ENCODE measurements around the gene RXRA.

The RXRA gene

DNA sequence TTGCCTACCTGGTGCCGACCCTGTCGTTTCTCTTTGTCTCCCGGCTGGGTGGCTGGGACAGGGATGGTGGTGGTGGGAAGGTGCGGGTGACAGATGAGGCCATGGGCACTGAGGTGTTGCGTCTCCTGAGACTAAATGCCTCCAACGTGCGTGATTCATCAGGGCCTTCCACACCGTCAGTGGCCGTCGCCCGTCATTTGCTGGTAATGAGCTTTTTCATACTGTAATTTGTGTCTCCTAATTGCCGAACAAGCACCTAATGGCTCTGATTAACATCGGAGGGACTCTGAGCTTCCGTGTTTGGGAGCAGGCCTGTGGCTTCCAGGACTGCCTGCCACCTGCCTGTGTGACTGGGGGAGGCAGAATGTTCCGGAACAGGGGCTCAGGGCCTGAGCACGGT lies 35.2 kb downstream of the RXRA start:
- Histone ChIP-seq H3K79me2 (ENCODE audit: insufficient read depth, low read length) (no peaks in the 10 kb centered on the region), H3K4me1 (ENCODE audit: insufficient read depth, low read length, severe bottlenecking) (no peaks in the 10 kb centered on the region)
- TF ChIP-seq, protein P1, sequence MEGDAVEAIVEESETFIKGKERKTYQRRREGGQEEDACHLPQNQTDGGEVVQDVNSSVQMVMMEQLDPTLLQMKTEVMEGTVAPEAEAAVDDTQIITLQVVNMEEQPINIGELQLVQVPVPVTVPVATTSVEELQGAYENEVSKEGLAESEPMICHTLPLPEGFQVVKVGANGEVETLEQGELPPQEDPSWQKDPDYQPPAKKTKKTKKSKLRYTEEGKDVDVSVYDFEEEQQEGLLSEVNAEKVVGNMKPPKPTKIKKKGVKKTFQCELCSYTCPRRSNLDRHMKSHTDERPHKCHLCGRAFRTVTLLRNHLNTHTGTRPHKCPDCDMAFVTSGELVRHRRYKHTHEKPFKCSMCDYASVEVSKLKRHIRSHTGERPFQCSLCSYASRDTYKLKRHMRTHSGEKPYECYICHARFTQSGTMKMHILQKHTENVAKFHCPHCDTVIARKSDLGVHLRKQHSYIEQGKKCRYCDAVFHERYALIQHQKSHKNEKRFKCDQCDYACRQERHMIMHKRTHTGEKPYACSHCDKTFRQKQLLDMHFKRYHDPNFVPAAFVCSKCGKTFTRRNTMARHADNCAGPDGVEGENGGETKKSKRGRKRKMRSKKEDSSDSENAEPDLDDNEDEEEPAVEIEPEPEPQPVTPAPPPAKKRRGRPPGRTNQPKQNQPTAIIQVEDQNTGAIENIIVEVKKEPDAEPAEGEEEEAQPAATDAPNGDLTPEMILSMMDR (IDR thresholded peaks at IDR 0.05; ENCODE audit: low read length): no peak
- no peak for TF ChIP-seq EZH2 (IDR thresholded peaks at IDR 0.05; ENCODE audit: borderline replicate concordance, low read length)

DNA sequence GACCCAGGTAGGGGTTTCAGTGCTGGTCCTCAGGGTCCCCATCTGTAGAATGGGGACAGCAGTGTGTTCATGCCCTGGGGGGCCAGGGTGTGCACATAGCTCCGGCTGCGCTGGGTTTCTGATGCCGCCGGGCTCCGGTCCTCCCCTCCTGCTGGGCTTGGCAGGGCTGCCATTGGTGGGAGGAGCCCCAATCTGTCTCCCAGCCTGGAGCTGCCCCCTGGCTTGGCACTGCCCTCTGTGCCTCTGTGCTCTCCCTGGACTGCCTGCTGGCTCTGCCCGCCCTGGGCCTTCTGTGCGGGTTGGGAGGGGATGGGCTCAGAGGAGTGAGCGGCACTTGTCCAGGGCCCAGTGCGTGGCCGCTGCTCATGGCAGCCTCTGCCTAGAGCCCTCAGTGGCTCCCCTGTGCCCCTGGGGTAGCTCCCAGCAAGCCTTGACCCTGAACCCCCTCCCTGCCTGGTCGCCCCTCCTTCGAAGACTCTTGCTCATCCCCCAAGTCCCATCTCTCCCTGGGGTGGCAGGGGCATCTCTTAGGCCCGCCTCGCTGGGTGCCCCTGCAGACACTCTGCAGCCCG lies 35.7 kb downstream of the RXRA start:
- H3K4me2 ChIP-seq (ENCODE audit: low read length): no peak overlapping the region
- H3K4me3 ChIP-seq (ENCODE audit: low read depth, low read length, poor library complexity, severe bottlenecking): no peak overlapping the region
- H3K9ac ChIP-seq (ENCODE audit: low read length): no peak overlapping the region
- TF ChIP-seq, protein P1 (IDR thresholded peaks at IDR 0.05; ENCODE audit: low read length): no peak
- TF ChIP-seq EZH2 (IDR thresholded peaks at IDR 0.05; ENCODE audit: borderline replicate concordance, low read length): no peak
- no peaks in the 10 kb centered on the region for H3F3A ChIP-seq (ENCODE audit: insufficient read depth, low read length)
- no peaks in the 10 kb centered on the region for H3K79me2 ChIP-seq (ENCODE audit: insufficient read depth, low read length)
- H3K27me3 ChIP-seq (ENCODE audit: insufficient read depth, low read length): peaks cover 10% of the 10 kb centered on the region
- H3K9me2 ChIP-seq (ENCODE audit: low read depth, low read length): no peaks in the 10 kb centered on the region
- H3K36me3 ChIP-seq (ENCODE audit: insufficient read depth, low read length): no peaks in the 10 kb centered on the region
- no peak overlapping the region for H2AFZ ChIP-seq (ENCODE audit: low read length)
- H3K27ac ChIP-seq (ENCODE audit: low read depth, low read length, poor library complexity, severe bottlenecking): no peak overlapping the region
- H3K9me3 ChIP-seq (ENCODE audit: low read length): no peaks in the 10 kb centered on the region
- no peaks in the 10 kb centered on the region for H3K4me1 ChIP-seq (ENCODE audit: insufficient read depth, low read length, severe bottlenecking)
- no peaks in the 10 kb centered on the region for H4K20me1 ChIP-seq (ENCODE audit: insufficient read depth, low read length)

More for the DNA sequence above, 35.2 kb downstream of the RXRA start:
- Histone ChIP-seq H3K36me3 (ENCODE audit: insufficient read depth, low read length) (no peaks in the 10 kb centered on the region), H3F3A (ENCODE audit: insufficient read depth, low read length) (no peaks in the 10 kb centered on the region), H3K4me3 (ENCODE audit: low read depth, low read length, poor library complexity, severe bottlenecking) (no peak overlapping the region), H3K27ac (ENCODE audit: low read depth, low read length, poor library complexity, severe bottlenecking) (no peak overlapping the region), H4K20me1 (ENCODE audit: insufficient read depth, low read length) (no peaks in the 10 kb centered on the region), H2AFZ (ENCODE audit: low read length) (no peak overlapping the region), H3K4me2 (ENCODE audit: low read length) (no peak overlapping the region), H3K27me3 (ENCODE audit: insufficient read depth, low read length) (peaks cover 10% of the 10 kb centered on the region), H3K9ac (ENCODE audit: low read length) (no peak overlapping the region), H3K9me3 (ENCODE audit: low read length) (no peaks in the 10 kb centered on the region), H3K9me2 (ENCODE audit: low read depth, low read length) (no peaks in the 10 kb centered on the region)

DNA sequence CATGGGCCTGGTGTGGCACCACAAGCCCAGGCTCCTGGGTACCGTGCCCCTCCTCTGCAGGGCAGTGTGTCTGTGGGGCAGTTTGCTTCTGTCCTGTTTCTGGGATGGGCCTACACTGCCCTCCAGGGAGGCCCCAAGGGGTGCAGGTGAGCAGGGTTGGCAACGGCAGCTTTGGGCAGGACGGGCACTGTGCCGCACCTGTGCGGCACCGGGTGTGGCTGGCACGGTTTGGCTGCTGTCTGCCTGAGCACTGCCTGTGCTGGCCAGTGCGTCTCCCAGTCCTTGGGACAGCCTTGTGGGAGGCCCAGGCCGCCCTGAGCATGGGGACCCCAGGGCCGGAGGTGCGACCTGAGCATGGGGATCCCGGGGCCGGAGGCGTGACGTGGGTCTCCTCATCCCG lies 37.2 kb downstream of the RXRA start:
- Histone ChIP-seq H3K79me2 (ENCODE audit: insufficient read depth, low read length) (no peaks in the 10 kb centered on the region), H3K36me3 (ENCODE audit: insufficient read depth, low read length) (no peaks in the 10 kb centered on the region), H3K9me3 (ENCODE audit: low read length) (no peaks in the 10 kb centered on the region), H3K4me3 (ENCODE audit: low read depth, low read length, poor library complexity, severe bottlenecking) (no peak overlapping the region), H3K27ac (ENCODE audit: low read depth, low read length, poor library complexity, severe bottlenecking) (no peak overlapping the region), H3K4me1 (ENCODE audit: insufficient read depth, low read length, severe bottlenecking) (no peaks in the 10 kb centered on the region), H3K27me3 (ENCODE audit: insufficient read depth, low read length) (peaks cover 6% of the 10 kb centered on the region; the same call in 1 of the 2 replicates), H3K9ac (ENCODE audit: low read length) (no peak overlapping the region), H3F3A (ENCODE audit: insufficient read depth, low read length) (no peaks in the 10 kb centered on the region), H4K20me1 (ENCODE audit: insufficient read depth, low read length) (no peaks in the 10 kb centered on the region), H3K9me2 (ENCODE audit: low read depth, low read length) (no peaks in the 10 kb centered on the region), H2AFZ (ENCODE audit: low read length) (no peak overlapping the region), H3K4me2 (ENCODE audit: low read length) (no peak overlapping the region)
- TF ChIP-seq, protein P1 (IDR thresholded peaks at IDR 0.05; ENCODE audit: low read length): no peak
